Loucy (cell line): ENCODE results near the gene ALAS2.
"Not testable (repeated sequence)": the region's sequence is repeated elsewhere in the genome, so short reads cannot be mapped to it uniquely, and the experiment has no call there.

Experiments used
- H2AFZ ChIP-seq: fragments of 200-600 bp; sonication (generic); 2 replicates; pipeline ENCODE4 v1.6.0; 2016; ENCODE audit warnings: antibody characterized with exemption, mild to moderate bottlenecking, low read length, moderate library complexity
- H3F3A ChIP-seq: fragments of 200-600 bp; 2 replicates; pipeline ENCODE4 v1.6.0; 2016; ENCODE audit warnings: antibody characterized with exemption, low read depth, mild to moderate bottlenecking
- H3K27me3 ChIP-seq: fragments of 200-600 bp; sonication (generic); 2 replicates; pipeline ENCODE4 v1.6.1; 2014; ENCODE audit warnings: low read length, mild to moderate bottlenecking; ENCODE audit not compliant: insufficient read depth, poor library complexity, severe bottlenecking
- H3K36me3 ChIP-seq: fragments of 200-600 bp; sonication (generic); 2 replicates; pipeline ENCODE4 v1.6.1; 2016; ENCODE audit warnings: low read length; ENCODE audit not compliant: insufficient read depth
- H3K4me1 ChIP-seq: fragments of 200-600 bp; sonication (generic); 2 replicates; pipeline ENCODE4 v1.5.1; 2014; ENCODE audit warnings: low read length, mild to moderate bottlenecking; ENCODE audit not compliant: insufficient read depth, poor library complexity, severe bottlenecking
- H3K4me2 ChIP-seq: fragments of 200-600 bp; sonication (generic); 2 replicates; pipeline ENCODE4 v1.6.0; 2014; ENCODE audit warnings: antibody characterized with exemption, low read length, low read depth, mild to moderate bottlenecking; ENCODE audit not compliant: poor library complexity, severe bottlenecking
- H3K4me3 ChIP-seq: fragments of 200-600 bp; sonication (generic); 2 replicates; pipeline ENCODE4 v1.5.1; 2014; ENCODE audit warnings: low read length, mild to moderate bottlenecking, mixed read lengths; ENCODE audit not compliant: poor library complexity, severe bottlenecking
- H3K79me2 ChIP-seq: fragments of 200-600 bp; sonication (generic); 2 replicates; pipeline ENCODE4 v1.6.1; 2014; ENCODE audit warnings: low read length; ENCODE audit not compliant: insufficient read depth
- H3K9ac ChIP-seq: fragments of 200-600 bp; sonication (generic); 2 replicates; pipeline ENCODE4 v1.6.0; 2014; ENCODE audit warnings: mild to moderate bottlenecking, low read depth, low read length, moderate library complexity; ENCODE audit not compliant: poor library complexity, severe bottlenecking
- H3K9me2 ChIP-seq: fragments of 200-600 bp; sonication (generic); replicated peaks from 2 replicates; pipeline ENCODE4 v1.6.1; 2016; ENCODE audit warnings: low read depth, low read length, mixed read lengths
- H3K9me3 ChIP-seq: fragments of 200-600 bp; sonication (generic); 2 replicates; pipeline ENCODE4 v1.6.1; 2014; ENCODE audit warnings: mild to moderate bottlenecking, antibody characterized with exemption, low read length, low read depth; ENCODE audit not compliant: insufficient read depth
- H4K20me1 ChIP-seq: fragments of 200-600 bp; sonication (generic); 2 replicates; pipeline ENCODE4 v1.6.0; 2014; ENCODE audit warnings: antibody characterized with exemption, low read length, mild to moderate bottlenecking; ENCODE audit not compliant: insufficient read depth, poor library complexity, severe bottlenecking
- CTCF ChIP-seq: fragments of 200-600 bp; sonication (generic); conservative IDR thresholded peaks from 2 replicates; pipeline ENCODE4 v1.5.1; 2014; ENCODE audit warnings: mild to moderate bottlenecking, antibody characterized with exemption, low read length
- EZH2phosphoT487 ChIP-seq: fragments of 200-600 bp; IDR thresholded peaks from 2 replicates; pipeline ENCODE4 v1.6.1; 2018; ENCODE audit warnings: antibody characterized with exemption, mild to moderate bottlenecking, moderate library complexity, borderline replicate concordance

Gene ALAS2

GRCh38 chrX:55057675-55058249, 27.0 kb upstream of the ALAS2 start:
- Histone ChIP-seq H2AFZ (peak overlapping the region; percentile 60; the same call in 1 of the 2 replicates), H4K20me1 (no peaks in the 10 kb centered on the region), H3K9me2 (no peaks in the 10 kb centered on the region), H3K79me2 (no peaks in the 10 kb centered on the region), H3K9ac (no peak overlapping the region), H3F3A (no peaks in the 10 kb centered on the region), H3K4me3 (peak overlapping the region; percentile 52), H3K9me3 (no peaks in the 10 kb centered on the region), H3K4me2 (peak overlapping the region; percentile 77), H3K27me3 (no peaks in the 10 kb centered on the region), H3K4me1 (peaks cover 5% of the 10 kb centered on the region), H3K36me3 (no peaks in the 10 kb centered on the region)
- TF ChIP-seq EZH2phosphoT487 (no peak), CTCF (peak; percentile 73)

- H3K36me3 ChIP-seq: no peaks in the 10 kb centered on the region
- H3F3A ChIP-seq: no peaks in the 10 kb centered on the region
- H3K9me3 ChIP-seq: no peaks in the 10 kb centered on the region
- TF ChIP-seq CTCF (no peak), EZH2phosphoT487 (no peak)
- peaks cover 5% of the 10 kb centered on the region for H3K4me1 ChIP-seq
- no peaks in the 10 kb centered on the region for H4K20me1 ChIP-seq
- no peak overlapping the region for H3K9ac ChIP-seq
- peak overlapping the region; percentile 52 for H3K4me3 ChIP-seq
- H3K27me3 ChIP-seq: no peaks in the 10 kb centered on the region
- peak overlapping the region; percentile 77 for H3K4me2 ChIP-seq
- no peaks in the 10 kb centered on the region for H3K9me2 ChIP-seq
- H2AFZ ChIP-seq: peak overlapping the region; percentile 60
- H3K79me2 ChIP-seq: no peaks in the 10 kb centered on the region
Observed at GRCh38 chrX:55056820-55057674, 26.3 kb upstream of the ALAS2 start.

- not testable (repeated sequence) for H2AFZ ChIP-seq, H3K36me3 ChIP-seq, H3K4me3 ChIP-seq, H3K9ac ChIP-seq, H3K4me1 ChIP-seq, H3K79me2 ChIP-seq, H3K4me2 ChIP-seq, H3F3A ChIP-seq, H3K27me3 ChIP-seq, H3K9me2 ChIP-seq, H4K20me1 ChIP-seq, H3K9me3 ChIP-seq
Observed at GRCh38 chrX:55050599-55050998, 19.8 kb upstream of the ALAS2 start.
